ENCODE data around the gene OGFOD2. TPM values are rescaled to one million over a fixed set of nuclear protein-coding genes. Genes with fewer than 3 reads are reported as not detected.

OGFOD2 gene
- total and polyA plus RNA-seq, 2 of the 13 experiments (the other 11 are each of a cell fraction or from before 2014, with no cell fraction given), result 13.2 to 14.6 TPM

DNA sequence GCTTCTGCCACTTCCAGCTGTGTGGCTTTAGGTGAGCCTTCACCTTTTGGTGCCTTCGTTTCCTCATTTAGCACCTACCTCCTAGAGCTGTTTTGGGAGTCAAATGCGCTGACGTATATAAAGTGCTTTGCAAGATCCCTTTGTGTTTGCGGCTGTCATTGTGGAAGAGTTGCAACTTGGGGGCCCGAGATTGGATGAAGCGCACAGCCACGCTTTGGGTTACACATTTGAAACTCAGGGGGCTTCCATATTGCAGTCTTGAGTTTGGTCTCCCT is 4.8 kb downstream of the OGFOD2 start (continued):
- no peak for TF ChIP-seq RBFOX2 (IDR thresholded peaks at IDR 0.05; ENCODE audit: low read depth, low read length)
- no peak for TF ChIP-seq KLF15 (CRISPR knock-in tag; IDR thresholded peaks at IDR 0.05; ENCODE audit: borderline replicate concordance)
- no peak for TF ChIP-seq ZSCAN25 (CRISPR knock-in tag; IDR thresholded peaks at IDR 0.05)
- no peak for TF ChIP-seq SP140L (CRISPR knock-in tag; IDR thresholded peaks at IDR 0.05; ENCODE audit: borderline replicate concordance)
- TF ChIP-seq, protein P1, sequence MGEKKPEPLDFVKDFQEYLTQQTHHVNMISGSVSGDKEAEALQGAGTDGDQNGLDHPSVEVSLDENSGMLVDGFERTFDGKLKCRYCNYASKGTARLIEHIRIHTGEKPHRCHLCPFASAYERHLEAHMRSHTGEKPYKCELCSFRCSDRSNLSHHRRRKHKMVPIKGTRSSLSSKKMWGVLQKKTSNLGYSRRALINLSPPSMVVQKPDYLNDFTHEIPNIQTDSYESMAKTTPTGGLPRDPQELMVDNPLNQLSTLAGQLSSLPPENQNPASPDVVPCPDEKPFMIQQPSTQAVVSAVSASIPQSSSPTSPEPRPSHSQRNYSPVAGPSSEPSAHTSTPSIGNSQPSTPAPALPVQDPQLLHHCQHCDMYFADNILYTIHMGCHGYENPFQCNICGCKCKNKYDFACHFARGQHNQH (CRISPR knock-in tag; IDR thresholded peaks at IDR 0.05), result no peak
- TF ChIP-seq, protein P2, sequence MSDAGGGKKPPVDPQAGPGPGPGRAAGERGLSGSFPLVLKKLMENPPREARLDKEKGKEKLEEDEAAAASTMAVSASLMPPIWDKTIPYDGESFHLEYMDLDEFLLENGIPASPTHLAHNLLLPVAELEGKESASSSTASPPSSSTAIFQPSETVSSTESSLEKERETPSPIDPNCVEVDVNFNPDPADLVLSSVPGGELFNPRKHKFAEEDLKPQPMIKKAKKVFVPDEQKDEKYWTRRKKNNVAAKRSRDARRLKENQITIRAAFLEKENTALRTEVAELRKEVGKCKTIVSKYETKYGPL (CRISPR knock-in tag; IDR thresholded peaks at IDR 0.05), result no peak
- TF ChIP-seq ZNF180 (CRISPR knock-in tag; IDR thresholded peaks at IDR 0.05; ENCODE audit: borderline replicate concordance, low read depth), result no peak
- TF ChIP-seq, protein P3, sequence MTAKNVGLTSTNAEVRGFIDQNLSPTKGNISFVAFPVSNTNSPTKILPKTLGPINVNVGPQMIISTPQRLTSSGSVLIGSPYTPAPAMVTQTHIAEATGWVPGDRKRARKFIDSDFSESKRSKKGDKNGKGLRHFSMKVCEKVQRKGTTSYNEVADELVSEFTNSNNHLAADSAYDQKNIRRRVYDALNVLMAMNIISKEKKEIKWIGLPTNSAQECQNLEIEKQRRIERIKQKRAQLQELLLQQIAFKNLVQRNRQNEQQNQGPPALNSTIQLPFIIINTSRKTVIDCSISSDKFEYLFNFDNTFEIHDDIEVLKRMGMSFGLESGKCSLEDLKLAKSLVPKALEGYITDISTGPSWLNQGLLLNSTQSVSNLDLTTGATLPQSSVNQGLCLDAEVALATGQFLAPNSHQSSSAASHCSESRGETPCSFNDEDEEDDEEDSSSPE (CRISPR knock-in tag; IDR thresholded peaks at IDR 0.05), result no peak
- TF ChIP-seq CBX5 (CRISPR knock-in tag; IDR thresholded peaks at IDR 0.05; ENCODE audit: borderline replicate concordance), result no peak
- 0 out of 2 replicates have a peak, but pooled peaks have one; percentile 49 for TF ChIP-seq SATB2 (CRISPR knock-in tag; IDR thresholded peaks at IDR 0.05)
- TF ChIP-seq ZNF234 (CRISPR knock-in tag; conservative IDR thresholded peaks at IDR 0.05), result no peak
- TF ChIP-seq ZNF749 (CRISPR knock-in tag; IDR thresholded peaks at IDR 0.05; ENCODE audit: borderline replicate concordance), result no peak
- 0 out of 2 replicates have a peak, but pooled peaks have one; percentile 7 for TF ChIP-seq ISL2 (CRISPR knock-in tag; IDR thresholded peaks at IDR 0.05)
- TF ChIP-seq, protein P4, sequence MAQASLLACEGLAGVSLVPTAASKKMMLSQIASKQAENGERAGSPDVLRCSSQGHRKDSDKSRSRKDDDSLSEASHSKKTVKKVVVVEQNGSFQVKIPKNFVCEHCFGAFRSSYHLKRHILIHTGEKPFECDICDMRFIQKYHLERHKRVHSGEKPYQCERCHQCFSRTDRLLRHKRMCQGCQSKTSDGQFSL (CRISPR knock-in tag; IDR thresholded peaks at IDR 0.05), result peak; percentile 56; the same call in 1 of the 2 replicates
- no peak for TF ChIP-seq ZNF589 (CRISPR knock-in tag; conservative IDR thresholded peaks at IDR 0.05)
- TF ChIP-seq ZNF879 (CRISPR knock-in tag; IDR thresholded peaks at IDR 0.05), result no peak
- TF ChIP-seq MXI1 (IDR thresholded peaks at IDR 0.05; ENCODE audit: borderline replicate concordance, low read depth, low read length), result 0 out of 3 replicates have a peak, but pooled peaks have one; percentile 10
- no peak for TF ChIP-seq ZEB1 (IDR thresholded peaks at IDR 0.05; ENCODE audit: insufficient replicate concordance, low read depth)
- TF ChIP-seq, protein P5, sequence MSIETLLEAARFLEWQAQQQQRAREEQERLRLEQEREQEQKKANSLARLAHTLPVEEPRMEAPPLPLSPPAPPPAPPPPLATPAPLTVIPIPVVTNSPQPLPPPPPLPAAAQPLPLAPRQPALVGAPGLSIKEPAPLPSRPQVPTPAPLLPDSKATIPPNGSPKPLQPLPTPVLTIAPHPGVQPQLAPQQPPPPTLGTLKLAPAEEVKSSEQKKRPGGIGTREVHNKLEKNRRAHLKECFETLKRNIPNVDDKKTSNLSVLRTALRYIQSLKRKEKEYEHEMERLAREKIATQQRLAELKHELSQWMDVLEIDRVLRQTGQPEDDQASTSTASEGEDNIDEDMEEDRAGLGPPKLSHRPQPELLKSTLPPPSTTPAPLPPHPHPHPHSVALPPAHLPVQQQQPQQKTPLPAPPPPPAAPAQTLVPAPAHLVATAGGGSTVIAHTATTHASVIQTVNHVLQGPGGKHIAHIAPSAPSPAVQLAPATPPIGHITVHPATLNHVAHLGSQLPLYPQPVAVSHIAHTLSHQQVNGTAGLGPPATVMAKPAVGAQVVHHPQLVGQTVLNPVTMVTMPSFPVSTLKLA (IDR thresholded peaks at IDR 0.05), result no peak
- no peak for TF ChIP-seq MED1 (CRISPR knock-in tag; IDR thresholded peaks at IDR 0.05)
- TF ChIP-seq TEAD3 (CRISPR knock-in tag; optimal IDR thresholded peaks at IDR 0.05; ENCODE audit: borderline replicate concordance), result no peak
- TF ChIP-seq YY1 (IDR thresholded peaks at IDR 0.05; ENCODE audit: insufficient read depth, insufficient replicate concordance, low read depth, low read length), result no peak
- no peak for TF ChIP-seq ETV6 (CRISPR knock-in tag; conservative IDR thresholded peaks at IDR 0.05)
- TF ChIP-seq ZNF501 (CRISPR knock-in tag; IDR thresholded peaks at IDR 0.05), result no peak
- no peak for TF ChIP-seq RARA (CRISPR knock-in tag; IDR thresholded peaks at IDR 0.05)
- TF ChIP-seq ZNF552 (CRISPR knock-in tag; IDR thresholded peaks at IDR 0.05; ENCODE audit: borderline replicate concordance), result 0 out of 2 replicates have a peak, but pooled peaks have one; percentile 29
- TF ChIP-seq ZNF616 (CRISPR knock-in tag; IDR thresholded peaks at IDR 0.05; ENCODE audit: low read depth), result no peak
- no peak for TF ChIP-seq ZFP41 (CRISPR knock-in tag; IDR thresholded peaks at IDR 0.05; ENCODE audit: borderline replicate concordance)
- TF ChIP-seq ZNF83 (CRISPR knock-in tag; IDR thresholded peaks at IDR 0.05; ENCODE audit: borderline replicate concordance), result no peak

Data from HepG2 (cell line).